Renal cortex interstitium (tissue), 3 donors: ENCODE measurements around the gene PROX2. TPM values are rescaled to one million over a fixed set of nuclear protein-coding genes. Genes with fewer than 3 reads are reported as not detected.

Experiments used
- polyA plus RNA-seq, 3 donors: library from polyadenylated mRNA; unstranded; fragments of 120-200 nt; gene quantifications; one replicate each; pipeline ENCODE4 v1.2.1, GENCODE V29; 2013; ENCODE audit not compliant: insufficient read length in 3 of 3

The PROX2 gene
- polyA plus RNA-seq, 3 donors = 0.98 to 2.9 (median 1.2) TPM

Other genes with a start within 250 kb of the PROX2 start
- gene AREL1, start 163.1 kb downstream of the PROX2 start, polyA plus RNA-seq = 10 to 100 TPM; 33.3 to 35.1 (median 33.4) TPM
- 10 to 100 TPM; 55.7 to 67.7 (median 56.2) TPM for gene FCF1, start 163.0 kb downstream of the PROX2 start, polyA plus RNA-seq
- gene YLPM1, start 112.8 kb downstream of the PROX2 start, polyA plus RNA-seq = 100 to 1,000 TPM in 1 of 3 donors, 10 to 100 TPM in 2; 94.2 to 115 (median 98.0) TPM
- gene DLST, start 5.8 kb upstream of the PROX2 start, polyA plus RNA-seq = 100 to 1,000 TPM; 116 to 132 (median 122) TPM
- 1 to 10 TPM in 2 of 3 donors, under 1 TPM in 1; 0.79 to 1.9 (median 1.6) TPM for gene RPS6KL1, start 47.1 kb upstream of the PROX2 start, polyA plus RNA-seq
- 10 to 100 TPM in 1 of 3 donors, 1 to 10 TPM in 2; 6.7 to 12.0 (median 8.2) TPM for gene PGF, start 79.5 kb upstream of the PROX2 start, polyA plus RNA-seq
- gene EIF2B2, start 126.8 kb upstream of the PROX2 start, polyA plus RNA-seq = 10 to 100 TPM; 58.5 to 63.5 (median 60.1) TPM
- 10 to 100 TPM; 29.7 to 43.7 (median 34.6) TPM for gene MLH3, start 175.3 kb upstream of the PROX2 start, polyA plus RNA-seq
- 10 to 100 TPM; 29.2 to 54.5 (median 32.8) TPM for gene ACYP1, start 187.9 kb upstream of the PROX2 start, polyA plus RNA-seq
- gene ZC2HC1C, start 193.5 kb upstream of the PROX2 start, polyA plus RNA-seq = 1 to 10 TPM; 6.3 to 9.3 (median 7.0) TPM